ENCODE data around the gene MACC1.
"Not testable (repeated sequence)": the region's sequence is repeated elsewhere in the genome, so short reads cannot be mapped to it uniquely, and the experiment has no call there.

GRCh38 chr7:20187850-20188249 lies 29.3 kb downstream of the MACC1 start:
- not testable (repeated sequence) for TF ChIP-seq POLR2A, CTCF (IDR thresholded peaks at IDR 0.05)
